Measurements from ENCODE around the gene LRRC36. TPM values are rescaled to one million over a fixed set of nuclear protein-coding genes. Genes with fewer than 3 reads are reported as not detected.

Gene LRRC36
- total and polyA plus RNA-seq, 10 of the 15 experiments (the other 5 are each of a cell fraction or from before 2014, with no cell fraction given) = 0.45 to 2.0 (median 0.75) TPM; not detected in 1

GRCh38 chr16:67395105-67395457 lies 68.5 kb downstream of the LRRC36 start (continued):
- TF ChIP-seq CUX1 (IDR thresholded peaks at IDR 0.05; ENCODE audit: insufficient replicate concordance, low read depth, low read length) (no peak), MYB (IDR thresholded peaks at IDR 0.05; ENCODE audit: borderline replicate concordance, low read depth, low read length) (no peak), ETV6 (conservative IDR thresholded peaks at IDR 0.05 in 1 of 2, IDR thresholded peaks at IDR 0.05 in 1 of 2; ENCODE audit: borderline replicate concordance in 1 of 2, low read depth in 1 of 2) (no peak), POLR2AphosphoS2 (IDR thresholded peaks at IDR 0.05; ENCODE audit: low read depth, low read length) (no peak), ZBTB11 (CRISPR knock-in tag; IDR thresholded peaks at IDR 0.05) (no peak), KAT2A (conservative IDR thresholded peaks at IDR 0.05; ENCODE audit: control insufficient read depth, low read depth, low read length) (no peak), SUPT20H (IDR thresholded peaks at IDR 0.05; ENCODE audit: borderline replicate concordance, control insufficient read depth, low read depth, low read length) (no peak), JUND (IDR thresholded peaks at IDR 0.05; ENCODE audit: low read depth, low read length) (no peak)
- TF ChIP-seq, protein P1, sequence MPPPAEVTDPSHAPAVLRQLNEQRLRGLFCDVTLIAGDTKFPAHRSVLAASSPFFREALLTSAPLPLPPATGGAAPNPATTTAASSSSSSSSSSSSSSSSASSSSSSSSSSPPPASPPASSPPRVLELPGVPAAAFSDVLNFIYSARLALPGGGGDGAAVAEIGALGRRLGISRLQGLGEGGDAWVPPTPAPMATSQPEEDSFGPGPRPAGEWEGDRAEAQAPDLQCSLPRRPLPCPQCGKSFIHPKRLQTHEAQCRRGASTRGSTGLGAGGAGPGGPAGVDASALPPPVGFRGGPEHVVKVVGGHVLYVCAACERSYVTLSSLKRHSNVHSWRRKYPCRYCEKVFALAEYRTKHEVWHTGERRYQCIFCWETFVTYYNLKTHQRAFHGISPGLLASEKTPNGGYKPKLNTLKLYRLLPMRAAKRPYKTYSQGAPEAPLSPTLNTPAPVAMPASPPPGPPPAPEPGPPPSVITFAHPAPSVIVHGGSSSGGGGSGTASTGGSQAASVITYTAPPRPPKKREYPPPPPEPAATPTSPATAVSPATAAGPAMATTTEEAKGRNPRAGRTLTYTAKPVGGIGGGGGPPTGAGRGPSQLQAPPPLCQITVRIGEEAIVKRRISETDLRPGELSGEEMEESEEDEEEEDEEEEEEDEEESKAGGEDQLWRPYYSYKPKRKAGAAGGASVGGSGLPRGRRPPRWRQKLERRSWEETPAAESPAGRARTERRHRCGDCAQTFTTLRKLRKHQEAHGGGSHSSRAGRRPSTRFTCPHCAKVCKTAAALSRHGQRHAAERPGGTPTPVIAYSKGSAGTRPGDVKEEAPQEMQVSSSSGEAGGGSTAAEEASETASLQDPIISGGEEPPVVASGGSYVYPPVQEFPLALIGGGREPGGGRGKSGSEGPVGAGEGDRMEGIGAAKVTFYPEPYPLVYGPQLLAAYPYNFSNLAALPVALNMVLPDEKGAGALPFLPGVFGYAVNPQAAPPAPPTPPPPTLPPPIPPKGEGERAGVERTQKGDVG (CRISPR knock-in tag; IDR thresholded peaks at IDR 0.05) = no peak
